ENCODE results near the gene AKT2. TPM values are rescaled to one million over a fixed set of nuclear protein-coding genes. Genes with fewer than 3 reads are reported as not detected.

The AKT2 gene
- total RNA-seq, 1 donor from 2014 or later, result 200 TPM

DNA sequence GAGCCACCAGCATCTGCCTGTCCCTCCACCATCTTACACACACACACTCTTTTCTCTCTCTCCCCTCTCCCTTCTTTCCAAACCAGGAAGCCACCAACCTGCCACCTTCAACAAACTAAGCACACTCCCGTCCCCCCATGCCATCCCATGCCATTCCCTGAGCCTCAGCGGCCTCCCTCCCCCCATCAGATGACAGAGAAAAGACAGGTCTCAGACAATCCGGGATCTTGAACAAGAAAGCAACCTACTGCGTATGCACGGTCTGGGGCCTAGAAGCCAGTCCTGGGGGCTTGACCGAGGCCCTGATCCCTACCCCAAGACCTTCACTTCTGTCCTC is 19.4 kb downstream of the AKT2 start:
- H3K36me3 Mint-ChIP-seq, result peaks cover 41% of the 10 kb centered on the region
- DNase-seq (ENCODE audit: low spot score in 2 of 2, unreplicated experiment in 2 of 2), result no peak
- H3K4me1 Mint-ChIP-seq, result no peaks in the 10 kb centered on the region
- no peaks in the 10 kb centered on the region for H3K9me3 Mint-ChIP-seq
- TF ChIP-seq, protein P1, sequence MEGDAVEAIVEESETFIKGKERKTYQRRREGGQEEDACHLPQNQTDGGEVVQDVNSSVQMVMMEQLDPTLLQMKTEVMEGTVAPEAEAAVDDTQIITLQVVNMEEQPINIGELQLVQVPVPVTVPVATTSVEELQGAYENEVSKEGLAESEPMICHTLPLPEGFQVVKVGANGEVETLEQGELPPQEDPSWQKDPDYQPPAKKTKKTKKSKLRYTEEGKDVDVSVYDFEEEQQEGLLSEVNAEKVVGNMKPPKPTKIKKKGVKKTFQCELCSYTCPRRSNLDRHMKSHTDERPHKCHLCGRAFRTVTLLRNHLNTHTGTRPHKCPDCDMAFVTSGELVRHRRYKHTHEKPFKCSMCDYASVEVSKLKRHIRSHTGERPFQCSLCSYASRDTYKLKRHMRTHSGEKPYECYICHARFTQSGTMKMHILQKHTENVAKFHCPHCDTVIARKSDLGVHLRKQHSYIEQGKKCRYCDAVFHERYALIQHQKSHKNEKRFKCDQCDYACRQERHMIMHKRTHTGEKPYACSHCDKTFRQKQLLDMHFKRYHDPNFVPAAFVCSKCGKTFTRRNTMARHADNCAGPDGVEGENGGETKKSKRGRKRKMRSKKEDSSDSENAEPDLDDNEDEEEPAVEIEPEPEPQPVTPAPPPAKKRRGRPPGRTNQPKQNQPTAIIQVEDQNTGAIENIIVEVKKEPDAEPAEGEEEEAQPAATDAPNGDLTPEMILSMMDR (IDR thresholded peaks at IDR 0.05; ENCODE audit: unreplicated experiment), result no peak
- no peak overlapping the region for H3K4me3 Mint-ChIP-seq
- H3K27ac Mint-ChIP-seq, result no peak overlapping the region
- no peaks in the 10 kb centered on the region for H3K27me3 Mint-ChIP-seq (ENCODE audit: low read depth)

DNA sequence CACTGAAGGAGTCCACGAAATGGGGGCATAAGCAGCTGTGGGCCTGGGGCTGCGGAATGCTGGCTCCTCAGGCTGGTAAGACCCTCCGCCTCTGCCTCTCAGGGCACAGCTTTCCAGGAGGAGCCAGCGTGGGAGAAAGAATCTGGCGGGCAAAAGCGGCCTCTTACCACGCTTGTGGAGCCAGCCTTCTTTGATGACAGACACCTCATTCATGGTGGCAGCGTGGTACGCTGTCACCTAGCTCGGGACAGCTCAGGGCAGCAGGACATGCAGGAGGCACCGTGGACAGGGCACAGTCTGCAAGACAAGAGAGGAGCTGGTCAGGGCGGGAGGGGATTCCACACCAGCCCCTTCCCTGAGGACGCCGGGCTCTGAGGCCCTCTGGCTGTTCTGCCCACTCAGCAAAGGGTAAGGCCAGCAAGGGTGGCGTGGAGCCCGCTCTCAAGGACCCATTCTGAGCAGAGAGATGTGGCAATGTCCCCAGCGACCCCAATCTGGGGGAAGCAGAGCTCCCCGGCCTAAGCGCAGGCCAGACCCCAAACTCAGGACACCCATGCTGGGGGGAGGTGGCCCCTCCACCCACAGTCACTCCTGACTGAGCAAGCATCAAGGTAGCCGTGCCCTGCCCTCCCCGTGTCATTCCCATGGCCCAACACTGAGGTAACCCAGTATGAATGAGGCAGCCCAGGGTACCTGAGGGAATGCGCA is 19.9 kb downstream of the AKT2 start:
- Mint-ChIP-seq H3K4me3 (no peak overlapping the region), H3K4me1 (no peaks in the 10 kb centered on the region), H3K27ac (no peak overlapping the region), H3K36me3 (peaks cover 40% of the 10 kb centered on the region), H3K27me3 (ENCODE audit: low read depth) (no peaks in the 10 kb centered on the region), H3K9me3 (no peaks in the 10 kb centered on the region)
- TF ChIP-seq, protein P1 (IDR thresholded peaks at IDR 0.05; ENCODE audit: unreplicated experiment), result no peak
- no peak for DNase-seq (ENCODE audit: low spot score in 2 of 2, unreplicated experiment in 2 of 2)

DNA sequence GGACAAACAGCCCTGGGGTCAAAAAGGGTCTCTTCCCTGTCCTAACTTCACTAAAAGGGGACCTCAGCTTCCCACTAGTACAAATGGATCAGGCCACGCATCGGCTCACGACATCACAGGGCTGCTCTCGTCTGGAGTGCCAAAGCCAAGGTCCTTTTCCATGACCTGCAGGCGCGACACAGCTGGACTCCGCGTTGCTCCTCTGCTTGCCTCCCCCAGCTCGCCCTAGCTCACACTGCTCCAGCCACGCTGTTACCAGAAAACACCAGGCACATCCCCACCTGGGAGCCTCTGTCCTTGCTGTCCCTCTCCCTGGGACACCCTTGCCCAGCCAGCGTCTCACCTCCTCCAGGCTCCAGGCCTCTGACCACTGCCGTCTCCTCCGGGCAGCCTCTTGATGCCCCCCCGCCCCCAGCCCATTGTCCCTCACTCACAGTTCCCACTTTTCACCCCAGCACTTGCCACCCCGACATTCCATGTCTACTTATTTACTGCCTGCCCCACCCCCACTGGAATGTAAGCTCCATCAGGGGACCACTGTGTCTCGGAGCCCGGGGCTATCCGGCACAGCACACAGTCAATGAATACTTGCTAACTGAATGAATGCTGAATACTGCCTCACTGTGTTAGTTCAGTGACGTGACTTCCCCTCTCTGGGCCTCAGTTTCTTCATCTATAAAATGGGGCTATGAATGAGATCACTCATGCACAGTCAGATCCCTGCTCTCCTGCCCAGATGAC is 20.7 kb downstream of the AKT2 start:
- DNase-seq (ENCODE audit: low spot score in 2 of 2, unreplicated experiment in 2 of 2), result no peak
- Mint-ChIP-seq H3K27ac (no peak overlapping the region), H3K27me3 (ENCODE audit: low read depth) (no peaks in the 10 kb centered on the region), H3K36me3 (peaks cover 40% of the 10 kb centered on the region), H3K9me3 (no peaks in the 10 kb centered on the region), H3K4me3 (no peak overlapping the region), H3K4me1 (no peaks in the 10 kb centered on the region)
- TF ChIP-seq, protein P1 (IDR thresholded peaks at IDR 0.05; ENCODE audit: unreplicated experiment), result no peak

DNA sequence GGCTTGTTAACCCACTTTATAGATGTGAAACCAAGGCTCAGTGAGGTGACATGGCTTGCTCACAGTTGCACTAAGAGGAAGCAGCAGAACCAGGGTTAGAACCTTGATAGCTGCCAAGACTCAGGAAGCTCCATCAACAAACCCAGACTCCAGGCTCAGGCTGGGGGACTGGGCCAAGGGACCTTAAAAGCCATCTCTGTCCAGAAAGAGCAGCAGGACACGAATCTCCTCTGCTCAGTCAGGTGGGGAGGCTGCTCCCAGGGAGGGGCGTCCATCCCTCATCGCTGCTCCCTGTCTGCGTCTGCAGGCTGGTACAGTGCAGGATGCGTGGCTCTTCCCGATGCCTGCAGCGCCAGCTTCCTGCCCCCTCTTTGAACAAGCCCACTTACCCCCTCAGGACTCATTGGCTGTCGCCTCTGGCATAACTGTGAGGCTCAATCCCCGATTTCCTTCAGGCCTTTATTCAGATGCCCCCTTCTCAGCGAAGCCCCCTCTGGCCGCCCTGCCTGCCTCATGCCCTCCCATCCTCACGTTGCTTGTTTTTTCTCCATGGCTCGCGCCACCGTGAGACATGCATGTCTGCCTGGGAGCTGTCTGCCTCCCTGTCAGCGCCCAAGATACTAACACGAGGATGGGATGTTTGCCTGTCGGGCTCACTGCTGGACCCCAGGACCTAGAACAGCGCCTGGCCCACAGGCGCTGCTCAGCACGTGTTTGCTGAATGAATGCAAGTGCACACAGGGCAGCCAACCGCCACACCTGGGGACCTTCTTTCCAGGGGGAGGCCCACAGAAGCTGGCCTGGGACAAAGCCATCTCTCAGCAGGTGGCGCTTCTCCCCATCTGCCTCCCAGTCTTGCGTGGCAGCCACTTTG is 21.5 kb downstream of the AKT2 start:
- Mint-ChIP-seq H3K27ac (no peak overlapping the region), H3K9me3 (no peaks in the 10 kb centered on the region), H3K4me1 (no peaks in the 10 kb centered on the region), H3K36me3 (peaks cover 34% of the 10 kb centered on the region), H3K27me3 (ENCODE audit: low read depth) (no peaks in the 10 kb centered on the region), H3K4me3 (no peak overlapping the region)
- TF ChIP-seq, protein P1 (IDR thresholded peaks at IDR 0.05; ENCODE audit: unreplicated experiment), result no peak
- DNase-seq (ENCODE audit: low spot score in 2 of 2, unreplicated experiment in 2 of 2), result no peak

DNA sequence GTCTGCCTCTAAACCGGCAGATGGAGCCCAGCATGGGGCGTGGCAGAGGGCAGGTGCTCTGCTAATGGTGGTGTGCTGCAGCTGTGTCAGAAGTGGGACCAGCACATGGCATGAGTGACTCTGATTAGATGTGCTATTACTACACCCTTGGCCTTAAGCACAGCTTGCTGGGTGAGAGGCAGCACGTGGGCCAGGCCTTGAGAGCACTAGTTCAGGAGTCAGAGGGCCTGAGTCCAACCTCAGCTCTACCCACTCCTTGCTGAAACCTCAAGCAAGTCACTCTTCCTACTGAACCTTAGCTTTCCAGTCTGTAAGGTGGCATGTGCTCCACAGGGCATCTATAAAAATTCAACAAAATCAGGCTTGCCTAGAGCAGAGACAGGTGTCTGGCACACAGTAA is 22.7 kb downstream of the AKT2 start:
- peaks cover 34% of the 10 kb centered on the region for H3K36me3 Mint-ChIP-seq
- TF ChIP-seq, protein P1 (IDR thresholded peaks at IDR 0.05; ENCODE audit: unreplicated experiment), result no peak
- H3K9me3 Mint-ChIP-seq, result no peaks in the 10 kb centered on the region
- DNase-seq (ENCODE audit: low spot score in 2 of 2, unreplicated experiment in 2 of 2), result no peak
- no peak overlapping the region for H3K4me3 Mint-ChIP-seq
- no peaks in the 10 kb centered on the region for H3K4me1 Mint-ChIP-seq
- no peak overlapping the region for H3K27ac Mint-ChIP-seq
- no peaks in the 10 kb centered on the region for H3K27me3 Mint-ChIP-seq (ENCODE audit: low read depth)
